Activated CD8-positive, alpha-beta memory T cell treated with anti-CD3 and anti-CD28 coated beads for 4 hours (primary cell): ENCODE results near the gene MRGPRF.
"Not testable (repeated sequence)": the region's sequence is repeated elsewhere in the genome, so short reads cannot be mapped to it uniquely, and the experiment has no call there.

ENCODE experiments used
- DNase-seq, 2 donors: peaks; one replicate each; pipeline ENCODE4 v3.0.0-alpha.2; 2020; ENCODE audit warnings: low read depth in 2 of 2

The MRGPRF gene

DNA sequence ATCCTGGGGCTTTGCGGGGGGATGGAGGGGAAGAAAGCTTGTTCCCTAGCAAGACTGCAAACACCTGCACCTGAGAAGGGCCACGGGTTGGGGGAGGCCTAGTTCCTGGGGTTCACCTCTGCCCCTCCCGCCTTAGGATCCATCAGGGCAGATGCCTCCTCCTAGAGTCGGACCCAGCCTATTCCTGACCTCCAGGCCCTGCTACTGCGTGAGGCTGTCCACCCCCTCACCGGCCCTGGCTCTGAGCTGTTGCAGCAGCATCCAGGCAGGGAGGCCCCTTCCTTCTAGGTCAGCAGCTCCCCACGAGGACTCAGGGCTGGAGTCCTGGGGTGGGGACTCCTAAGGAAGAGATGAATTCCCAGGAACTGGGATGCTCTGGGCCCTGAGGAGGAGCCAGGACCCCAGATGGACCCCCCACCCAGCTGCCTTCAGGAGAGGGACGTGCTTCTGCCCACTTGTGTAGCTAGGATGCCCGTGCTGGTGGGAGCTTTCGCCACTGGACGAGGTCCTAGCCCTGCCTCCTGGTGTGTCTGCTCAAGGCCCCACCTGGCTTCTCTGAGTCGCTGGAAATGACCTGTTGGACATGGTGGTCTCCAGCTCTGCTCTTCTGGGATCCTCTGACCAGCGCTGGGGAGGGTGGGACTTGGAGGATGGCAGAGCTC is 10.3 kb downstream of the MRGPRF start:
- DNase-seq = no peak

DNA sequence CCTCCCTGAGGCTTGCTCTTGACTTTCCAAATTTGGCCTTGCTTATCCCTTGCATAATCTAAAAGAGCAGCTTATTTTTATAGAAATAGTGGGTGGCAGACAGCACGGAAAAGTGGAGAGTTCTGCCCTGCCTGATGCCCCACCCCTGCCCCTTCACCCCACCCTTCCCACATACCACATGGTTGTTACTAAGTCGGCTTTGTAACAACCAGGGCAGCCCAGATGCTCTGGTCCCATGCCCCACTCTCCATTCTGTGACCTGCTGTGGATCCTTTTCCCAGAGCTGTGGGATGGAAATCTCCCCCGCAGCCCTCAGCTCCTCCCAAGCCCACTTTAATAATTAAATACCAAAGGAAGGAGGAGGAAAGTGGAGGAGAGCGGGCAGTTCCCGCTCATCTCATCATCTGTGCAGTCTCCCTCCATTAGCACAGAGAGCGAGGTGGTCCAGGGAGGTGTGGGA is 10.9 kb downstream of the MRGPRF start:
- no peak for DNase-seq

GRCh38 chr11:69001243-69002081 is 11.6 kb downstream of the MRGPRF start:
- no peak for DNase-seq

DNA sequence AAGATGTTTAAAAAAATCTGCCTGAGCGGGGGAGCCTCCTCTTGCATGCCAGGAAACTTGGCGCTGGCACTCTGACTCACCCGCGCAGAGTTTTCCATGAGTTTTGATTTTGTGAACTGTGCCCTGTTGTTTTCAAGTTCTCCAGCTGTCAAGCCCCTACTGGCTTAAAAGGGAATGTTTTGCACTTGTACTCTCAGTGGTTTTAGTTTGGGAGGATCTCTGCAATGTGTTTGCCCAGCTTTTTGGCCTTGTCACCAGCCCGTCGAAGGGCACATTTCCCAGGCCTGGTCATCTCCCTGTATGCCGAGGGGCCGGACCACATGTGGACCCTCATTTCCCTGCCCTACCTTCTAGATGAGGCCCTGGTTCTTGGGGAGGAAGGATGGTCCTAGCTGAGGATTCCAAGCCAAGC is 12.2 kb downstream of the MRGPRF start:
- no peak for DNase-seq

DNA sequence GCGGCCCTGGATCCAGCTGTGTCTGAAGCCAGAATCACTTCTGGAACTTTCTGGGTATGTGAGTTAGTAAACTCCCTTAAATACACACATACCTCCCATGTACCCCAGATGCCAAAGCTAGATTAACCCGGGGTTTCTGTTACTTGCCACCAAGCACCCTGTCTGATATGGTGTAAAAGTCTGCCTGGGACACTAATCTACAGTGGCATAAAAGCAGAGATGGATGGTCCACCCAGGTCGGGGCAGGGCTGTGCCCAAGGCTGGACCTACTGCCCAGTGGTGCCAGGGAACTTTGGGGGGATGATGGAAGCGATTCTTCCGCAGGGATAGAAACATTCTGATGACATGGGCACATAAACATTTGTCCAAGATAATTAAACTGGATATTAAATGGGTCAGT is 12.7 kb downstream of the MRGPRF start:
- no peak for DNase-seq

DNA sequence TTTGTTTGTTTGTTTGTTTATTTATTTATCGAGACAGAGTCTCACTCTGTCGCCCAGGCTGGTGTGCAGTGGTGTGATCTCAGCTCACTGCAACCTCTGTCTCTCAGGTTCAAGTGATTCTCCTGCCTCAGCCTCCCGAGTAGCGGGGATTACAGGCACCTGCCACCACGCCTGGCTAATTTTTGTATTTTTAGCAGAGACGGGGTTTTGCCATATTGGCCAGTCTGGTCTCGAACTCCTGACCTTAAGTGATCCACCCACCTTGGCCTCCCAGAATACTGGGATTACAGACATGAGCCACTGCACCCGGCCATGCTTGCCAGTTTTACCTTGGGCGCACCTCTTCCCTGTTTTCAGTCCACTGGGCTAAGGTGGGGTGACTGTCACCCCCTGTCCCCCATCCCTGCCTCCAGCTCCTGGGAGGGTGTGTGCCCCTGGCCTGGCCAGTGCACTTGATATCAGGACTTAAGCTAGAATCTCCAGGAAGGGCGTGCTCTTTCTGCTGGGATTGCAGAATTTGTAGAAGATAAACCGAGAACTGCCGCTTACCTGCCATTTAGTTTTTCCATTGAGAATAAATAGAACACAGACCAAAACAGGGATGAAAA is 13.2 kb downstream of the MRGPRF start:
- DNase-seq = not testable (repeated sequence)

GRCh38 chr11:68999093-68999747 is 13.8 kb downstream of the MRGPRF start:
- no peak for DNase-seq

DNA sequence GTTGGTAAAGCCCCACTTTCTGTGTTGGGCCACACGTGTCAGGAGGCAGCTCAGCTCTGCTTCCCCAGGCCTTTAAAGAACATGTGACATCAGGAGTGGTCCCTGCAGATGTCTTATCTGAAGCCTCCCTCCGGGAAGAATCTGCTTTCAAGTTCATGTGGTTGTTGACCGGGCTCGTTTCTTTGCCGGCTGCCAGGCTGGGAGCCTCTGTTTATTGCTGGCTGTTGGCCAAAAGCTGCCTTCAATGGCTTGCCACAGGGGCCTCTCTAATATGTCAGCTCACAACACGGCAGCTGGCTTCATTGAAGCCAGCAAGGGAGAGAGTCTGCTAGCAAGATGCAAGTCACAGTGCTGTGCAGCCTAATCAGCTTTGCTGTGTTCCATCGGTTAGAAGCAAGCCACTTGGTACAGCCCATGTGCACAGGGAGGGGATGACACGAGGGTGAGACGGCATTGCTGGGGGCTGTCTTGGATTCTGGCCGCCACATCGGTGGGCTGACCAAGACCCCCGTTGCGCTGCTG is 14.6 kb downstream of the MRGPRF start:
- DNase-seq = no peak

- DNase-seq = no peak
These were observed 15.1 kb downstream of the MRGPRF start for GRCh38 chr11:68997995-68998348.

GRCh38 chr11:68997124-68997994 is 15.7 kb downstream of the MRGPRF start:
- no peak for DNase-seq

DNA sequence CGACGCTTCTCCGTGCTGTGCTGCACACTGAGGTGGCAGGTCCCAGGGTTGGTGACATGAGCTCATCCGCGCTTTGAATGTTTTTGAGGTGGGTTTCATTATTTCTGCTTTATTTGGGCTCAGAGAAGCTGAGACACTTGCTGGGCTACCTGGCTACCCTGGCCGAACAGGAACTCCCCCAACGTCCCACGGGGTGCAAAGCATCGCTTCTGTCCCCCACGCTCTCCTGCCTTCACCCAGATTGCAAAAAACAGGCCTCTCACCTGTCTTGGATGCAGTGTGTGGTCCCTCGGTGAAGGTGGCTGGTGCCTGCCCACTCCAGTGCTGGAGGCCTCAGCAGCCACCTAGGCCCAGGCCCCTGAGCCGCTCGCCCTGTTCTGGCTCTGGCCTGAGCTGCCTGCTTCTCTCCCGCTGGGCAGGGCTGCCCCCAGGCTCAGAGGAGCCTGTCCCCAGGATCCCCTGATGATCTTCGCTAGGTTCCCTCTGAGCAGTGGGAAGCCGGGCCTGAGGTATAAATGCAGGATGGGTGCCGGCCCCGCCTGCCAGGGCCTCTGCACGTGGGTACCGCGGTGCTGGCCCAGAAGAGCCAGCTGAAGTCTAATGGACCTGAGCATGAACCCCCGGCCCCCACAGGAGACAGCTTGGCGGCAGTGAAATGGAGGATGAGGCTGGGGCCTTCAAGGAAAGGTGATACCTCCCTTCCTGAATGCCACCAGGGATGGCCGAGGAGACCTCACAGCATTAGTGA is 16.5 kb downstream of the MRGPRF start:
- DNase-seq = no peak

GRCh38 chr11:68994894-68995285 is 18.2 kb downstream of the MRGPRF start:
- no peak for DNase-seq

DNA sequence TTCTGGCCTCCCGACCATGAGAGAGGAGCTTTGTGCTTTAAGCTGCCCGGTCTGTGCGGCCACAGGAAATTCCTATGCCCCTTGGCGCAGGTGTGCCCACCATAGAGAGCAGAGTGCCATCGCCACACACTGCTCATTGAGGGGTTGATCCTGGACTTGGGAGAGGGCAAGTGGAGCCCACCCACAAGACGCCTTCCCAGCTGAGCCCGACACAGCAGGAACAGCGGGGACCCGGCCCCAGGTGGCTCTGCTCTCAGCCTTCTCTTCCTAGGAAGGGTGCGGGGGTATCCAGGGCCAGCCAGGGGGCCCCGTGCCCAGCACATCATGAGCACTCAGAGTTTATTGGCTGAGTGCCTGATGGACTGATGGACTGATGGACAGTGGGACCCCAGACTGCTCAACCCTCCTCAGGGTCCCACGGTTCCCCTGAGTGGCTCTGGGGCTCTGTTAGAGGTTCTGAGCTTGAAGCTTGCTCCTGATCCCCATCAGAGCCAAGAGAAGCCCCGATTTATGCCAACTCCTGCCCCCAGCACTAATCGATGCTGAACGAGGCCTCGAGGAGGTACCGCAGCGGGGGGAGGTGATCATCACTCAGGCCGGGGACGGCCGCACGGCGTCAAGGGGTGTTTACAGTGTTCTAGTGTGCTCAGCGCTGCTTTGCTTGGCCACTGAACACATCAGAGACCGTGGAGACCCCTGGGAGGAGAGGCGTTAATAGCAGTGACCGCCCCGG is 18.7 kb downstream of the MRGPRF start:
- no peak for DNase-seq

DNA sequence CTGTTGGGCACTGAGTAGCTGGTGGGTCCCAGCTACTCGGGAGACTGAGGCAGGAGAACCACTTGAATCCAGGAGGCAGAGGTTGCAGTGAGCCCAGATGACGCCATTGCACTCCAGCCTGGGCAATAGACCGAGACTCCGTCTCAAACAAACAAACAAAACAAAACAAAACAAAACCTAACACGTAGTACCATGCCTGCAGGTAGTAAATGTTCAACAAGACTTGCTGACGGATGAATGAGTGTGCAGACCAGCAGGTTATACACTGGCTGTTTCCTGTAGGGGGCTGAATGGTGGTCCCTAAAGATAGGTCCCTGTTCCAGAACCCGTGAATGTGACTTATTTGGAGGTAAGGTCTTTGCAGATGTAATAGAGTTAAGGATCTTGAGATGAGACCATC is 19.5 kb downstream of the MRGPRF start:
- DNase-seq = no peak

DNA sequence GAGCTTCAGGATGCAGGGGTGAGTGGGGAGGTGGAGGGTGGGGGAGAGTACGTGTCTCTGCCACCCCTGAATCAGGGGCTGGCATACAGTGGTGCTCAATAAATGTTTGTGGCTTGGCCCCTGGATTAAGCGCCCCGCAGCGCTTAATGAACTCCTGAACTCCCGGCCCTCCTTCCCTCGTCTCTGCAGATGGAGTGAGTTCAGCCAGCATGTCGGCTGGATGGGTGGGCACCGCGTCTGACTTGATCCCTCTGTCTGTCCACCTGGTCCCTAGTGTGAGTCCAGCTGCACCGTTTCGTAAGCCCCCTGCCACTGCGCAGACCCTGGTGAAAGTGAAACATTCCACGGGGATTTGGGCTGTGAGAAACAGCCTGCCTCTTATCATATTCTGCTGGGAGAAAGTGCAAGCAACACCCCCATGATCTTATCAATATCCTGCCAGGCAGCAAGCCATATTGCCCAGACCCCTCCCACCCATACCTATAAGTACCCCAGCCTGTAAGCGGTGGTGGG is 20.2 kb downstream of the MRGPRF start:
- DNase-seq = no peak

DNA sequence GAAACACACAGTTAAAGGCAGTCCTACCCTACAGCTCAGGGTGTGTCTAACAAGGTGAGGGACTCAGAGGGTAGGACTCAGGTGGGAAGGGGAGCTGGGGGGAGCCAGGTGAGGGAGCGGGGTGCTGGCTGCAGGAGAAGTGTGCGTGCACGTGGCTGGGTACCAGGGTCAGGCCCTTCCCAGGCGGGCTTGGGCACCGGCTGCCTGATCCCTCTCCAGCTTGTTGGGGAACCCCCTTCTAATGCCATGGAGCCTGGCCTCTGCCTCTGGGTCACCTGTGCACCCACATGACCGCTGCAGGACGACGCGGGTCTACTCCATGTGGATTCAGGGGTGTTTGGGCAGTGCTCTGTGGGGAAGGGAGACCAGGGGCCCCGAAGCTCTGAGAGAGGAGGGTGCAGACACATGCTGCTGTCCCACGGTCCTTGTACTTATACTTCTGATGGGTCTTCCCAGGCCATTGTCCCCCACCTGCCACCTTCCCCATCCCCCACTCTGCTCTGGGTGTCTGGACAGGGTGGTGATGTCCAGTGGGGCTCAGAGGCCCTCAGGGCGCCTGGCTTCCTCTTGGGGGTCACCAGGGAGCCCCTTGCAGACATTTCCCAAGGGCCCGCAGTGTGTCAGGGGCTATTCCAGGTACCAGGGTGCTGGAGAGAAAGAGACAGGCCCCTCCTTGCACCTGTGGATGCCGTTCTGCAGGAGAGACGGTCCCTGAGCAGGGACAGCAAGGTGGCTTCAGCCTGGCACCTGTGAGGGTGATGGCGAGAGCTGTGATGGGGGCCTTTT is 21.9 kb downstream of the MRGPRF start:
- no peak for DNase-seq

GRCh38 chr11:68989936-68990606 is 23.0 kb downstream of the MRGPRF start:
- DNase-seq = no peak

- no peak for DNase-seq
These were observed 24.6 kb downstream of the MRGPRF start for GRCh38 chr11:68988491-68988890.
